Measurements from ENCODE around the gene SLC38A6.

The SLC38A6 gene

DNA sequence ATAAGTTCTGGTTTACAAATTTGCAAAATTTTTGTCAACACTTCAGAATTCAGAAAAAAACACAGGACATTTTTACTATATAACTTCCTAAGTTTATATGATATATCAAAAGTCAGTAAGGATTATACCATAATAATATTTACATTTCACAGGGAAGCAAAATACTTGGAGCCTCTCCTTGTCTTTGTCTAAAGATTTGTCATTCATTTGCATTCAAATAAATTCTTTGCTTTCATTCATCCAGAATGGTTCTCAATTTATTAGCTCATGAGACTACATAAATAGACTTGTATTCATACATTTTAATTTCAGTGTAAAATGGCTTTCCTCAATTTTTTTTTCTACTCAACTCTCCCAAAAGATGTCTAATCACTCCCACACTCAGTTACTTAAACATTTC, 96.4 kb downstream of the SLC38A6 start:
- Histone ChIP-seq H3K4me1 (ENCODE audit: insufficient read depth, low read length, poor library complexity, severe bottlenecking) (peaks cover under 1% of the 10 kb centered on the region), H3K4me2 (ENCODE audit: low read depth, low read length, poor library complexity, severe bottlenecking) (no peak overlapping the region), H3K4me3 (ENCODE audit: low read length, poor library complexity, severe bottlenecking) (no peak overlapping the region), H3K79me2 (ENCODE audit: insufficient read depth, low read length) (no peaks in the 10 kb centered on the region), H3K9ac (ENCODE audit: low read depth, low read length, poor library complexity, severe bottlenecking) (no peak overlapping the region), H4K20me1 (ENCODE audit: insufficient read depth, low read length, poor library complexity, severe bottlenecking) (no peaks in the 10 kb centered on the region), H3F3A (ENCODE audit: low read depth) (no peaks in the 10 kb centered on the region), H3K9me3 (ENCODE audit: insufficient read depth, low read depth, low read length) (no peaks in the 10 kb centered on the region), H2AFZ (ENCODE audit: low read length) (no peak overlapping the region), H3K27me3 (ENCODE audit: insufficient read depth, low read length, poor library complexity, severe bottlenecking) (no peaks in the 10 kb centered on the region), H3K36me3 (ENCODE audit: insufficient read depth, low read length) (no peaks in the 10 kb centered on the region), H3K9me2 (replicated peaks; ENCODE audit: low read depth, low read length) (no peaks in the 10 kb centered on the region)
- TF ChIP-seq, protein P1, sequence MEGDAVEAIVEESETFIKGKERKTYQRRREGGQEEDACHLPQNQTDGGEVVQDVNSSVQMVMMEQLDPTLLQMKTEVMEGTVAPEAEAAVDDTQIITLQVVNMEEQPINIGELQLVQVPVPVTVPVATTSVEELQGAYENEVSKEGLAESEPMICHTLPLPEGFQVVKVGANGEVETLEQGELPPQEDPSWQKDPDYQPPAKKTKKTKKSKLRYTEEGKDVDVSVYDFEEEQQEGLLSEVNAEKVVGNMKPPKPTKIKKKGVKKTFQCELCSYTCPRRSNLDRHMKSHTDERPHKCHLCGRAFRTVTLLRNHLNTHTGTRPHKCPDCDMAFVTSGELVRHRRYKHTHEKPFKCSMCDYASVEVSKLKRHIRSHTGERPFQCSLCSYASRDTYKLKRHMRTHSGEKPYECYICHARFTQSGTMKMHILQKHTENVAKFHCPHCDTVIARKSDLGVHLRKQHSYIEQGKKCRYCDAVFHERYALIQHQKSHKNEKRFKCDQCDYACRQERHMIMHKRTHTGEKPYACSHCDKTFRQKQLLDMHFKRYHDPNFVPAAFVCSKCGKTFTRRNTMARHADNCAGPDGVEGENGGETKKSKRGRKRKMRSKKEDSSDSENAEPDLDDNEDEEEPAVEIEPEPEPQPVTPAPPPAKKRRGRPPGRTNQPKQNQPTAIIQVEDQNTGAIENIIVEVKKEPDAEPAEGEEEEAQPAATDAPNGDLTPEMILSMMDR (conservative IDR thresholded peaks at IDR 0.05; ENCODE audit: low read length): no peak
- TF ChIP-seq EZH2phosphoT487 (IDR thresholded peaks at IDR 0.05; ENCODE audit: borderline replicate concordance): no peak

- no peaks in the 10 kb centered on the region for H4K20me1 ChIP-seq (ENCODE audit: insufficient read depth, low read length, poor library complexity, severe bottlenecking)
- H3K4me1 ChIP-seq (ENCODE audit: insufficient read depth, low read length, poor library complexity, severe bottlenecking): peaks cover 7% of the 10 kb centered on the region
- no peak overlapping the region for H3K4me2 ChIP-seq (ENCODE audit: low read depth, low read length, poor library complexity, severe bottlenecking)
- H3K9me2 ChIP-seq (replicated peaks; ENCODE audit: low read depth, low read length): no peaks in the 10 kb centered on the region
- no peaks in the 10 kb centered on the region for H3K9me3 ChIP-seq (ENCODE audit: insufficient read depth, low read depth, low read length)
- H3K79me2 ChIP-seq (ENCODE audit: insufficient read depth, low read length): no peaks in the 10 kb centered on the region
- no peak overlapping the region for H3K4me3 ChIP-seq (ENCODE audit: low read length, poor library complexity, severe bottlenecking)
- H3F3A ChIP-seq (ENCODE audit: low read depth): no peaks in the 10 kb centered on the region
- no peaks in the 10 kb centered on the region for H3K27me3 ChIP-seq (ENCODE audit: insufficient read depth, low read length, poor library complexity, severe bottlenecking)
- H3K9ac ChIP-seq (ENCODE audit: low read depth, low read length, poor library complexity, severe bottlenecking): no peak overlapping the region
- TF ChIP-seq, protein P1 (conservative IDR thresholded peaks at IDR 0.05; ENCODE audit: low read length): no peak
- TF ChIP-seq EZH2phosphoT487 (IDR thresholded peaks at IDR 0.05; ENCODE audit: borderline replicate concordance): no peak
- no peak overlapping the region for H2AFZ ChIP-seq (ENCODE audit: low read length)
- no peaks in the 10 kb centered on the region for H3K36me3 ChIP-seq (ENCODE audit: insufficient read depth, low read length)
Measured at GRCh38 chr14:61077951-61078720, 97.1 kb downstream of the SLC38A6 start.

- H4K20me1 ChIP-seq (ENCODE audit: insufficient read depth, low read length, poor library complexity, severe bottlenecking): no peaks in the 10 kb centered on the region
- no peaks in the 10 kb centered on the region for H3F3A ChIP-seq (ENCODE audit: low read depth)
- no peak for TF ChIP-seq EZH2phosphoT487 (IDR thresholded peaks at IDR 0.05; ENCODE audit: borderline replicate concordance)
- TF ChIP-seq, protein P1 (conservative IDR thresholded peaks at IDR 0.05; ENCODE audit: low read length): no peak
- no peak overlapping the region for H2AFZ ChIP-seq (ENCODE audit: low read length)
- no peaks in the 10 kb centered on the region for H3K9me2 ChIP-seq (replicated peaks; ENCODE audit: low read depth, low read length)
- H3K4me2 ChIP-seq (ENCODE audit: low read depth, low read length, poor library complexity, severe bottlenecking): no peak overlapping the region
- H3K79me2 ChIP-seq (ENCODE audit: insufficient read depth, low read length): no peaks in the 10 kb centered on the region
- H3K27me3 ChIP-seq (ENCODE audit: insufficient read depth, low read length, poor library complexity, severe bottlenecking): no peaks in the 10 kb centered on the region
- H3K4me1 ChIP-seq (ENCODE audit: insufficient read depth, low read length, poor library complexity, severe bottlenecking): peaks cover 10% of the 10 kb centered on the region
- H3K9ac ChIP-seq (ENCODE audit: low read depth, low read length, poor library complexity, severe bottlenecking): no peak overlapping the region
- H3K4me3 ChIP-seq (ENCODE audit: low read length, poor library complexity, severe bottlenecking): no peak overlapping the region
- no peaks in the 10 kb centered on the region for H3K9me3 ChIP-seq (ENCODE audit: insufficient read depth, low read depth, low read length)
- no peaks in the 10 kb centered on the region for H3K36me3 ChIP-seq (ENCODE audit: insufficient read depth, low read length)
Measured at GRCh38 chr14:61080591-61081010, 99.6 kb downstream of the SLC38A6 start.

All from Loucy (cell line).